Measurements from ENCODE around the gene WDR90. TPM values are rescaled to one million over a fixed set of nuclear protein-coding genes. Genes with fewer than 3 reads are reported as not detected.

Gene WDR90
- total RNA-seq, 1 experiment from 2014 or later, result 147 TPM

DNA sequence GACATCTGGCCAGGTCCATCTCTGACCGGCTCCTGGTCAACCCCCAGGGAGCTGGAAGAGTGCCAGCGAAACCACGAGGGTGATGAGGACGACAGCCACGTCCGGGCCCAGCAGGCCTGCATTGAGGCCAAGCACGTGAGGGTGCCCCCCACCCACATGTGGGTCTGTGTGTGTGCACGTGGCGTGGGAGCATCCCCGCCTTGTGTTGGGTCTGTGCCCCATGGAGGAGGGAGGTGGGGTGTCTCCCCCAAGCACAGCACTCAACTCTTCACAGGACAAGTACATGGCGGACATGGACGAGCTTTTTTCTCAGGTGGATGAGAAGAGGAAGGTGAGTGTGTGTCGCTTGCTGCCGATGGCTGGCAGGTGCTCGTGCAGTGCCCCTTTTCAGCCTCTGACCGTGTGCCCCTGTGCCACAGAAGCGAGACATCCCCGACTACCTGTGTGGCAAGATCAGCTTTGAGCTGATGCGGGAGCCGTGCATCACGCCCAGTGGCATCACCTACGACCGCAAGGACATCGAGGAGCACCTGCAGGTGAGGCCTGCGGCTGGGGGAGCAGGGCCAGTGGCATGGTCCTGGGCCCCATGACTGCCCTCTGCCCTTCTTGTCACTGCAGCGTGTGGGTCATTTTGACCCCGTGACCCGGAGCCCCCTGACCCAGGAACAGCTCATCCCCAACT lies 32.7 kb downstream of the WDR90 start:
- Histone ChIP-seq H3K27me3 (replicated peaks; ENCODE audit: insufficient read depth, low read depth, low read length, poor library complexity) (no peaks in the 10 kb centered on the region), H3K4me3 (ENCODE audit: low read depth, low read length, poor library complexity, severe bottlenecking) (peak overlapping the region; percentile 94), H3K36me3 (ENCODE audit: insufficient read depth, low read length, poor library complexity, severe bottlenecking) (peaks cover 25% of the 10 kb centered on the region), H3K4me1 (ENCODE audit: insufficient read depth, low read length, poor library complexity, severe bottlenecking) (peaks cover 33% of the 10 kb centered on the region), H3K9me3 (ENCODE audit: low read depth, low read length, poor library complexity, severe bottlenecking) (no peaks in the 10 kb centered on the region), H3K27ac (ENCODE audit: low read depth, low read length, poor library complexity, severe bottlenecking) (peak overlapping the region; percentile 86)
- POLR2A ChIA-PET (ENCODE audit: low non-redundant PET), result interaction anchor here (0.6 kb wide), 1 partner anchor 14 kb away, joined by 3 read pairs; no protein-coding TSS in a partner anchor
- BruUV-seq (replicated peaks), result TSS peak; percentile 90
- TF ChIP-seq CTCF (conservative IDR thresholded peaks at IDR 0.05; ENCODE audit: low read depth, low read length), result no peak
- no peak for TF ChIP-seq EZH2 (IDR thresholded peaks at IDR 0.05; ENCODE audit: borderline replicate concordance, low read depth, low read length, poor library complexity, severe bottlenecking)
- DNase-seq (ENCODE audit: low spot score), result no peak
- intact Hi-C loops (cut with micrococcal nuclease; ENCODE audit: unreplicated experiment), result no loop called here
- CTCF ChIA-PET, result interaction anchor here (0.5 kb wide), 1 partner anchor 17 kb away, joined by 8 read pairs; no protein-coding TSS in a partner anchor

DNA sequence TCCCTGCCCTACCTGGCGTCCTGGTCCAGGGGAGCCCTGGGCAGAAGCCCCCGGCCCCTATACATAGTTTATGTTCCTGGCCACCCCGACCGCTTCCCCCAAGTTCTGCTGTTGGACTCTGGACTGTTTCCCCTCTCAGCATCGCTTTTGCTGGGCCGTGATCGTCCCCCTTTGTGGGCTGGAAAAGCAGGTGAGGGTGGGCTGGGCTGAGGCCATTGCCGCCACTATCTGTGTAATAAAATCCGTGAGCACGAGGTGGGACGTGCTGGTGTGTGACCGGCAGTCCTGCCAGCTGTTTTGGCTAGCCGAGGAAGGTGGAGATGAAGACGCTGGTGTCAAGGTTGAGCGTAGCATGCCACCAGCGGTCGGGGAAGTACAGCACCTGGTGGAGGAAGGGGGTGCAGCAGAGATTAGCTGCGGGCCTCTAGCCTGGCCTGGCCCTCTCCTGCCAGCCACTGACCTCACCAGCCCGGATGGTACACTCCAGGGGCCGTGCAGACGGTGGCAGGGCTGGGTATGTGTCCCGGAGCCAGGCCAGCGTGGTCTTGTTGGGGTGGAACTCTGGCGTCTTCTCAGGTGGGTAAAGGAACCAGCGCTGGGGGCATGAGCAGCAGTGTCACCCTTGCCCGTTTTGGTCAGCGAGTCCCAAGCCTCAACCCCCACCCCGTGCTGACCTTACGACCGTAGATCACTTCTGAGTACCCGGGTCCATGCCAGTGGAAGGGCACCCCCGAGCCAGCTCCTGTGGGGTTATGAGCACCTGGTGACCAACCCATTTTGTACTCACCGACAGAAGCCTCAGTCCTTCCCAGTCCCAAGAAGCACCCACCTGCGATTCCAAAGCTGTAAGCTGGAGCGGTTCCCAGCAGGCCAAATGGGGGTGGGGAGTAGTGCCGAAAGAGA lies 33.6 kb downstream of the WDR90 start:
- H3K4me3 ChIP-seq (ENCODE audit: low read depth, low read length, poor library complexity, severe bottlenecking), result peak overlapping the region; percentile 63
- intact Hi-C loops (cut with micrococcal nuclease; ENCODE audit: unreplicated experiment), result no loop called here
- BruUV-seq (replicated peaks), result no TSS peak
- TF ChIP-seq EZH2 (IDR thresholded peaks at IDR 0.05; ENCODE audit: borderline replicate concordance, low read depth, low read length, poor library complexity, severe bottlenecking) (no peak), CTCF (conservative IDR thresholded peaks at IDR 0.05; ENCODE audit: low read depth, low read length) (no peak)
- peaks cover 27% of the 10 kb centered on the region for H3K36me3 ChIP-seq (ENCODE audit: insufficient read depth, low read length, poor library complexity, severe bottlenecking)
- DNase-seq (ENCODE audit: low spot score), result no peak
- ChIA-PET POLR2A (ENCODE audit: low non-redundant PET) (no interaction called here), CTCF (no interaction called here)
- peak overlapping the region; percentile 86 for H3K27ac ChIP-seq (ENCODE audit: low read depth, low read length, poor library complexity, severe bottlenecking)
- H3K9me3 ChIP-seq (ENCODE audit: low read depth, low read length, poor library complexity, severe bottlenecking), result no peaks in the 10 kb centered on the region
- no peaks in the 10 kb centered on the region for H3K27me3 ChIP-seq (replicated peaks; ENCODE audit: insufficient read depth, low read depth, low read length, poor library complexity)
- peaks cover 33% of the 10 kb centered on the region for H3K4me1 ChIP-seq (ENCODE audit: insufficient read depth, low read length, poor library complexity, severe bottlenecking)

DNA sequence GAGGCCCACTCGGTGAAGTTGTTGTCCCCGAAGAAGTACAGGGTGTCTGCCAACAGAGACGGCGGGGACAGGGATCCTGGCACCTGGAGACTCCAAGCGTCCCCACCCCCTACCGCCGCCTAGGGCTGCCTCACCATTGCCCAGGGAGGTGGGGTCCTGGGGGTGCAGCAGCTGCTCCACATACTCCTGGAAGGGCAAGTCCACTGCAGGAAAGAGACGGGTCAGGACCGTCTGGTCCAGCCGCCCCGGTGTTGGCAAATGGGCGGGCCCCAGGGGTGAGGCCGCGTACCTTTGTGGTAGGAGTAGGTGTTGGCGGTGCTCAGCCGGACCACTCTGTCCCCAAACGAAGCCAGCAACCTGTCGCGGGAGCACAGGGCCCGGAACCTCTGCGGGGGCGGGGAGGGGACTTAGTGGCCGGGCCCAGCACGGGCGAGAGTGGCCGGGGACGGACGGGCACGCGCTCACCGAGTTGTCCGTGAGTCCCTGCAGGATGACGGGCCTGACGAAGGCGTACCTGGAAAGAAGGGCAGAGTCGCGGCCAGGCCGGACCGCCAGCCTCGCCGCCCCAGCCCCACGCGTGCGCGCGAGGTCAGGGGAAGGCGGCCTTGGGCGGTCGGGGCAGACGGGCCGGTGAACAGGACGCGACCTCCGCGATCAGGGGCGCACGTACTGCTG lies 34.4 kb downstream of the WDR90 start:
- intact Hi-C loops (cut with micrococcal nuclease; ENCODE audit: unreplicated experiment), result no loop called here
- no peaks in the 10 kb centered on the region for H3K9me3 ChIP-seq (ENCODE audit: low read depth, low read length, poor library complexity, severe bottlenecking)
- TF ChIP-seq EZH2 (IDR thresholded peaks at IDR 0.05; ENCODE audit: borderline replicate concordance, low read depth, low read length, poor library complexity, severe bottlenecking) (no peak), CTCF (conservative IDR thresholded peaks at IDR 0.05; ENCODE audit: low read depth, low read length) (no peak)
- peaks cover 33% of the 10 kb centered on the region for H3K4me1 ChIP-seq (ENCODE audit: insufficient read depth, low read length, poor library complexity, severe bottlenecking)
- peak overlapping the region; percentile 63 for H3K4me3 ChIP-seq (ENCODE audit: low read depth, low read length, poor library complexity, severe bottlenecking)
- CTCF ChIA-PET, result no interaction called here
- no TSS peak for BruUV-seq (replicated peaks)
- H3K27ac ChIP-seq (ENCODE audit: low read depth, low read length, poor library complexity, severe bottlenecking), result peak overlapping the region; percentile 86
- DNase-seq (ENCODE audit: low spot score), result no peak
- H3K36me3 ChIP-seq (ENCODE audit: insufficient read depth, low read length, poor library complexity, severe bottlenecking), result peaks cover 27% of the 10 kb centered on the region
- POLR2A ChIA-PET (ENCODE audit: low non-redundant PET), result no interaction called here
- no peaks in the 10 kb centered on the region for H3K27me3 ChIP-seq (replicated peaks; ENCODE audit: insufficient read depth, low read depth, low read length, poor library complexity)
